GM12878 (cell line): ENCODE results near the gene ZNF425. TPM values are rescaled to one million over a fixed set of nuclear protein-coding genes. Genes with fewer than 3 reads are reported as not detected.
A peak's percentile ranks its signal among the peaks of the same experiment; 100 is the strongest.

Source experiments
- BRCA1 ChIP-seq: IDR thresholded peaks from 2 replicates; pipeline ENCODE4 v1.6.1; 2011; ENCODE audit warnings: low read depth, low read length, improper control_type of control experiment
- CREB1 ChIP-seq: IDR thresholded peaks from 2 replicates; pipeline ENCODE4 v1.6.1; 2012; ENCODE audit warnings: low read depth, mild to moderate bottlenecking, inconsistent platforms
- CTCF ChIP-seq, 3 experiments: IDR thresholded peaks in 2 of 3; conservative IDR thresholded peaks in 1 of 3; 2 replicates each; pipeline ENCODE4 v1.5.1; 2011; ENCODE audit warnings: low read depth in 3 of 3, low read length in 3 of 3, mild to moderate bottlenecking in 3 of 3, control low read depth in 2 of 3, moderate library complexity in 2 of 3, inconsistent platforms in 1 of 3, mixed read lengths in 1 of 3; ENCODE audit not compliant: control insufficient read depth in 2 of 3, insufficient read depth in 1 of 3; ENCODE audit errors: extremely low read depth in 1 of 3
- EGR1 ChIP-seq, 2 experiments: IDR thresholded peaks; 1 replicate in 1 of 2; 2 replicates in 1 of 2; pipeline ENCODE4 v1.6.1; 2011 to 2012; ENCODE audit warnings: low read depth in 2 of 2, low read length in 2 of 2, borderline replicate concordance in 1 of 2, mild to moderate bottlenecking in 1 of 2, moderate library complexity in 1 of 2
- ELK1 ChIP-seq: IDR thresholded peaks from 2 replicates; pipeline ENCODE4 v1.6.1; 2012; ENCODE audit warnings: low read depth, low read length, improper control_type of control experiment
- GATAD2B ChIP-seq: fragments of 450-650 bp; conservative IDR thresholded peaks from 2 replicates; pipeline ENCODE4 v1.6.1; 2017; ENCODE audit warnings: low read depth, mild to moderate bottlenecking, moderate library complexity
- HDGF ChIP-seq: fragments of 450-650 bp; IDR thresholded peaks from 2 replicates; pipeline ENCODE4 v1.6.1; 2016; ENCODE audit warnings: antibody characterized with exemption
- NR2C2 ChIP-seq: IDR thresholded peaks from 2 replicates; pipeline ENCODE4 v1.6.1; 2011; ENCODE audit warnings: borderline replicate concordance, low read depth; ENCODE audit not compliant: control insufficient read depth, insufficient read length
- POLR2AphosphoS2 ChIP-seq: IDR thresholded peaks from 2 replicates; pipeline ENCODE4 v1.6.1; 2011; ENCODE audit warnings: low read depth, mild to moderate bottlenecking, low read length, improper control_type of control experiment, moderate library complexity
- RCOR1 ChIP-seq: conservative IDR thresholded peaks from 2 replicates; pipeline ENCODE4 v1.6.1; 2012; ENCODE audit warnings: low read depth, low read length, improper control_type of control experiment
- RELA ChIP-seq: fragments of 450-650 bp; IDR thresholded peaks from 2 replicates; pipeline ENCODE4 v1.8.0; 2014; ENCODE audit warnings: borderline replicate concordance; ENCODE audit not compliant: partially characterized antibody
- SRF ChIP-seq, 2 experiments: IDR thresholded peaks; 2 replicates each; pipeline ENCODE4 v1.6.1; 2011; ENCODE audit warnings: low read depth in 2 of 2, low read length in 2 of 2, mild to moderate bottlenecking in 1 of 2, moderate library complexity in 1 of 2
- TBL1XR1 ChIP-seq: IDR thresholded peaks from 2 replicates; pipeline ENCODE4 v1.6.1; 2012; ENCODE audit warnings: low read depth, low read length, improper control_type of control experiment
- polyA plus RNA-seq, 11 experiments: library from polyadenylated mRNA; depleted of rRNA in 4 of 11; unstranded in 6 of 11; stranded (reverse) in 5 of 11; fragments of >200 nt; fragmentation: Nextera tagmentation in 4 of 11; fragmentation: Illumina TruSeq in 1 of 11; extraction: Ambion mirVana in 4 of 11; extraction: Trizol in 1 of 11; gene quantifications; 1 replicate in 1 of 11; 2 replicates in 10 of 11; pipeline versions ENCODE4 v1.2.1 to v1.2.3, GENCODE V29; 2011 to 2016; ENCODE audit warnings: inconsistent platforms in 2 of 11, missing spikeins in 2 of 11, low read depth in 1 of 11
- total RNA-seq, 4 experiments: library from RNA; depleted of rRNA in 3 of 4; stranded (reverse); fragments of >200 nt in 3 of 4; fragmentation: Illumina TruSeq in 1 of 4; extraction: Trizol in 1 of 4; gene quantifications; 2 replicates each; pipeline versions ENCODE4 v1.2.1 to v1.2.3, GENCODE V29; 2013 to 2021
- TF ChIP-seq, protein P1 (sequence below): fragments of 450-650 bp; IDR thresholded peaks from 2 replicates; pipeline ENCODE4 v1.6.1; 2017; ENCODE audit warnings: mild to moderate bottlenecking, moderate library complexity
- TF ChIP-seq, protein P2 (sequence below): fragments of 450-650 bp; IDR thresholded peaks from 2 replicates; pipeline ENCODE4 v1.6.1; 2017; ENCODE audit warnings: borderline replicate concordance

ZNF425 gene
- total and polyA plus RNA-seq, 10 of the 15 experiments (the other 5 are each of a cell fraction or from before 2014, with no cell fraction given), result 0.19 to 1.8 (median 0.91) TPM

DNA sequence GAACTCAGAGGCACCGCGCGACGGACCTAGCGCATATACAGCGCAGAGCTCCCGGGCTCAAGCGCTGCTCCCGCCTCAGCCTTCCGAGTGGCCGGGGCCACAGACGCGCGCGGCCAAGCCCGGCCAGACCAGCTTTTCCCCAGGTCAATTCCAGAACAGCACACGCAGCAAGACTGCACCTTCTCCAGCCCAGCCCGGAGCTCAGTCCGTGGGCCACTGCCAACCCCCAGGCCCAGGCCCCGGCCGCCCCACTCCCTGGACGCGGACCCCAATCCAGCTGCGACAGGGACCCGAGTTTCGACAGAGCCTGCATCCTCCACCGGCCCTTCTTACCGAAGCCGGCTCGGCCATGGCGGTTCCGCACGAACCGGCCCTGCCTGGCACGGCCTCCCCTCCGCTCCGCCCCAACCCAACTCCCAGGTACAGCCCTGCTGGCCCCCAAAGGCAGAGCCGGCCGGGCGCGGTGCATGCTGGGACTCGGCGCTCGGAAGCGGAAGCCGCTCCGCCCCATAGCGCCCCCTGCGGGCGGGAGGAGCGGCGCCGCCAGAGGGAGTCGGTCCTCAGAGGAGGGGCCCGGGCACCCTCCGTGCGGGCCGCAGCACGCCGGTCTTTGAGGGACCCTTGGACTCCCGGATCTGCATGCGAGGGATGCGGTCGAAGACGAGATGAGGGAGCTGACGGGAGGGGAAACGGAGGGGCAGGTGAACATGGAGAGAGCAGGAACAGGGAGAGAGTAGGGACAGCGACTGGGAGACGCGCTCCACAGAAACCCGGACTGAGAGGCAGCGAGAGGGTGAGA is at the start of gene ZNF425 (continued):
- TF ChIP-seq SRF (IDR thresholded peaks at IDR 0.05; ENCODE audit: low read depth in 2 of 2, low read length in 2 of 2) (0 out of 4 replicates have a peak, but pooled peaks of 1 of the 2 experiments have one; percentile 47), ELK1 (peak; percentile 88), GATAD2B (peak; percentile 71), BRCA1 (no peak), POLR2AphosphoS2 (peak; percentile 92; the same call in 1 of the 2 replicates), CREB1 (peak; percentile 41; the same call in 1 of the 2 replicates), TBL1XR1 (0 out of 2 replicates have a peak, but pooled peaks have one; percentile 33), NR2C2 (no peak), RCOR1 (0 out of 2 replicates have a peak, but pooled peaks have one; percentile 49), CTCF (IDR thresholded peaks at IDR 0.05 in 2 of 3, conservative IDR thresholded peaks at IDR 0.05 in 1 of 3; ENCODE audit: control insufficient read depth in 2 of 3, extremely low read depth in 1 of 3, insufficient read depth in 1 of 3, low read depth in 3 of 3, low read length in 3 of 3) (peak; percentile 87 to 96 (median 92)), EGR1 (IDR thresholded peaks at IDR 0.05; ENCODE audit: borderline replicate concordance in 1 of 2, low read depth in 2 of 2, low read length in 2 of 2) (peak in 1 of 2 experiments; percentile 62; a peak in 1 of 3 replicates), HDGF (peak; percentile 30; the same call in 1 of the 2 replicates), RELA (peak; percentile 66)
- TF ChIP-seq, protein P1, sequence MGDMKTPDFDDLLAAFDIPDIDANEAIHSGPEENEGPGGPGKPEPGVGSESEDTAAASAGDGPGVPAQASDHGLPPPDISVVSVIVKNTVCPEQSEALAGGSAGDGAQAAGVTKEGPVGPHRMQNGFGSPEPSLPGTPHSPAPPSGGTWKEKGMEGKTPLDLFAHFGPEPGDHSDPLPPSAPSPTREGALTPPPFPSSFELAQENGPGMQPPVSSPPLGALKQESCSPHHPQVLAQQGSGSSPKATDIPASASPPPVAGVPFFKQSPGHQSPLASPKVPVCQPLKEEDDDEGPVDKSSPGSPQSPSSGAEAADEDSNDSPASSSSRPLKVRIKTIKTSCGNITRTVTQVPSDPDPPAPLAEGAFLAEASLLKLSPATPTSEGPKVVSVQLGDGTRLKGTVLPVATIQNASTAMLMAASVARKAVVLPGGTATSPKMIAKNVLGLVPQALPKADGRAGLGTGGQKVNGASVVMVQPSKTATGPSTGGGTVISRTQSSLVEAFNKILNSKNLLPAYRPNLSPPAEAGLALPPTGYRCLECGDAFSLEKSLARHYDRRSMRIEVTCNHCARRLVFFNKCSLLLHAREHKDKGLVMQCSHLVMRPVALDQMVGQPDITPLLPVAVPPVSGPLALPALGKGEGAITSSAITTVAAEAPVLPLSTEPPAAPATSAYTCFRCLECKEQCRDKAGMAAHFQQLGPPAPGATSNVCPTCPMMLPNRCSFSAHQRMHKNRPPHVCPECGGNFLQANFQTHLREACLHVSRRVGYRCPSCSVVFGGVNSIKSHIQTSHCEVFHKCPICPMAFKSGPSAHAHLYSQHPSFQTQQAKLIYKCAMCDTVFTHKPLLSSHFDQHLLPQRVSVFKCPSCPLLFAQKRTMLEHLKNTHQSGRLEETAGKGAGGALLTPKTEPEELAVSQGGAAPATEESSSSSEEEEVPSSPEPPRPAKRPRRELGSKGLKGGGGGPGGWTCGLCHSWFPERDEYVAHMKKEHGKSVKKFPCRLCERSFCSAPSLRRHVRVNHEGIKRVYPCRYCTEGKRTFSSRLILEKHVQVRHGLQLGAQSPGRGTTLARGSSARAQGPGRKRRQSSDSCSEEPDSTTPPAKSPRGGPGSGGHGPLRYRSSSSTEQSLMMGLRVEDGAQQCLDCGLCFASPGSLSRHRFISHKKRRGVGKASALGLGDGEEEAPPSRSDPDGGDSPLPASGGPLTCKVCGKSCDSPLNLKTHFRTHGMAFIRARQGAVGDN, result peak; percentile 38; the same call in 1 of the 2 replicates
- TF ChIP-seq, protein P2, sequence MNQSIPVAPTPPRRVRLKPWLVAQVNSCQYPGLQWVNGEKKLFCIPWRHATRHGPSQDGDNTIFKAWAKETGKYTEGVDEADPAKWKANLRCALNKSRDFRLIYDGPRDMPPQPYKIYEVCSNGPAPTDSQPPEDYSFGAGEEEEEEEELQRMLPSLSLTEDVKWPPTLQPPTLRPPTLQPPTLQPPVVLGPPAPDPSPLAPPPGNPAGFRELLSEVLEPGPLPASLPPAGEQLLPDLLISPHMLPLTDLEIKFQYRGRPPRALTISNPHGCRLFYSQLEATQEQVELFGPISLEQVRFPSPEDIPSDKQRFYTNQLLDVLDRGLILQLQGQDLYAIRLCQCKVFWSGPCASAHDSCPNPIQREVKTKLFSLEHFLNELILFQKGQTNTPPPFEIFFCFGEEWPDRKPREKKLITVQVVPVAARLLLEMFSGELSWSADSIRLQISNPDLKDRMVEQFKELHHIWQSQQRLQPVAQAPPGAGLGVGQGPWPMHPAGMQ, result no peak
